Esophagus squamous epithelium (tissue), 5 donors: Measurements from ENCODE around the gene ECSIT. TPM values are rescaled to one million over a fixed set of nuclear protein-coding genes. Genes with fewer than 3 reads are reported as not detected.

Source experiments
- DNase-seq: peaks from one replicate; lab custom pipeline; 2025; lab: John Stamatoyannopoulos, UW
- H3K27ac ChIP-seq, 4 donors: fragments of 200-600 bp; sonication (generic); one replicate each; pipeline ENCODE4 v1.5.1; 2016 to 2019; ENCODE audit warnings: mild to moderate bottlenecking in 1 of 4
- H3K27me3 ChIP-seq, 4 donors: fragments of 200-600 bp; sonication (generic); 1 replicate in 3 of 4; 2 replicates in 1 of 4; pipeline versions ENCODE4 v1.5.1 to v1.6.0; 2017 to 2021; ENCODE audit warnings: antibody characterized with exemption in 1 of 4
- H3K36me3 ChIP-seq, 3 donors: fragments of 200-600 bp; sonication (generic); one replicate each; pipeline ENCODE4 v1.5.1; 2016 to 2019
- H3K4me1 ChIP-seq, 3 donors: fragments of 200-600 bp; sonication (generic); one replicate each; pipeline ENCODE4 v1.5.1; 2017 to 2019
- H3K4me3 ChIP-seq, 4 donors: fragments of 200-600 bp; sonication (generic); 1 replicate in 3 of 4; 2 replicates in 1 of 4; pipeline ENCODE4 v1.5.1; 2016 to 2019; ENCODE audit warnings: mild to moderate bottlenecking in 2 of 4, moderate library complexity in 1 of 4
- H3K9me3 ChIP-seq, 3 donors: fragments of 200-600 bp; sonication (generic); one replicate each; pipeline ENCODE4 v1.5.1; 2016 to 2019
- CTCF ChIP-seq, 6 experiments: fragments of 450-650 bp in 4 of 6; fragments of 200-600 bp in 2 of 6; sonication (generic) in 2 of 6; IDR thresholded peaks; one replicate each; pipeline ENCODE4 v1.5.1; 2016 to 2019; ENCODE audit warnings: antibody characterized with exemption in 6 of 6, mild to moderate bottlenecking in 4 of 6, moderate library complexity in 4 of 6
- POLR2A ChIP-seq, 4 donors: fragments of 450-650 bp; IDR thresholded peaks; one replicate each; pipeline ENCODE4 v1.6.1; 2017; ENCODE audit warnings: antibody characterized with exemption in 4 of 4, mild to moderate bottlenecking in 4 of 4, moderate library complexity in 3 of 4
- WGBS, 2 donors: methylation state at CpG; one replicate each; pipeline ENCODE4 v1.1.5; 2018; 5-methylcytosine and 5-hydroxymethylcytosine counted together
- intact Hi-C: fragments of 100-400 bp; cut with DNase I; formaldehyde crosslinking; loops from one replicate; pipeline ENCODE4 v1.15.0; 2022
- total RNA-seq, 4 donors: library from RNA; depleted of rRNA; stranded (reverse); fragments of >200 nt; gene quantifications; one replicate each; pipeline ENCODE4 v1.1.0, GENCODE V29; 2016
- donor health status: DM: yes; HTN: yes; CAD: no.

The ECSIT gene
- total RNA-seq, 4 donors from 2014 or later: 41.4 to 47.1 (median 43.1) TPM

GRCh38 chr19:11558881-11559828 lies 30.2 kb upstream of the ECSIT start, which contains the start of gene ELOF1:
TSS of gene ELOF1 (minus strand) at chr19:11559230. CDS start at chr19:11554347, 4,883 bp downstream.
- H3K4me1 ChIP-seq: peaks cover 8 to 42% (median 25%) of the 10 kb centered on the region in 3 donors
- H3K4me3 ChIP-seq: peak within 1 kb of the TSS; percentile 62 to 94 (median 84)
- peak in 3 of 4 donors; percentile 62 to 83 (median 82) for TF ChIP-seq POLR2A (IDR thresholded peaks at IDR 0.05)
- TF ChIP-seq CTCF (IDR thresholded peaks at IDR 0.05): peak in 4 of 6 experiments; percentile 17 to 48 (median 22)
- no peaks in the 10 kb centered on the region for H3K9me3 ChIP-seq
- H3K27me3 ChIP-seq: no peaks in the 10 kb centered on the region
- H3K27ac ChIP-seq: peak within 1 kb of the TSS; percentile 77 to 89 (median 81)
- peaks cover 4 to 25% (median 5%) of the 10 kb centered on the region in 3 donors for H3K36me3 ChIP-seq
- WGBS, 2 donors: 5 to 6% methylated on average over 23 to 36 of the region's 57 CpGs
- DNase-seq: peak; percentile 87
- intact Hi-C loops: no loop called here

GRCh38 chr19:11556634-11557420 lies 27.9 kb upstream of the ECSIT start:
- Histone ChIP-seq H3K27ac (no peak overlapping the region), H3K27me3 (no peaks in the 10 kb centered on the region), H3K36me3 (peaks cover 11 to 48% (median 12%) of the 10 kb centered on the region in 3 donors), H3K4me3 (no peak overlapping the region), H3K4me1 (peaks cover 8 to 42% (median 25%) of the 10 kb centered on the region in 3 donors), H3K9me3 (no peaks in the 10 kb centered on the region)
- 63 to 100% methylated on average over 1 to 2 of the region's 4 CpGs for WGBS, 2 donors
- no peak for DNase-seq
- TF ChIP-seq POLR2A (IDR thresholded peaks at IDR 0.05) (no peak), CTCF (IDR thresholded peaks at IDR 0.05) (no peak)
- intact Hi-C loops: no loop called here

GRCh38 chr19:11555246-11555645 lies 26.3 kb upstream of the ECSIT start:
- intact Hi-C loops: no loop called here
- Histone ChIP-seq H3K4me1 (peaks cover 8 to 36% (median 22%) of the 10 kb centered on the region in 3 donors), H3K36me3 (peaks cover 11 to 51% (median 12%) of the 10 kb centered on the region in 3 donors), H3K9me3 (no peaks in the 10 kb centered on the region), H3K4me3 (no peak overlapping the region), H3K27me3 (no peaks in the 10 kb centered on the region), H3K27ac (no peak overlapping the region)
- WGBS, 2 donors: 86 to 88% methylated on average over 6 of the region's 6 CpGs
- DNase-seq: no peak
- TF ChIP-seq CTCF (IDR thresholded peaks at IDR 0.05) (no peak), POLR2A (IDR thresholded peaks at IDR 0.05) (no peak)

- peaks cover 11 to 51% (median 12%) of the 10 kb centered on the region in 3 donors for H3K36me3 ChIP-seq
- no peak for DNase-seq
- 86 to 100% methylated on average over 1 to 2 of the region's 12 CpGs for WGBS, 2 donors
- H3K27me3 ChIP-seq: no peaks in the 10 kb centered on the region
- intact Hi-C loops: no loop called here
- no peaks in the 10 kb centered on the region for H3K9me3 ChIP-seq
- no peak overlapping the region for H3K4me3 ChIP-seq
- no peak overlapping the region for H3K27ac ChIP-seq
- TF ChIP-seq CTCF (IDR thresholded peaks at IDR 0.05) (no peak), POLR2A (IDR thresholded peaks at IDR 0.05) (no peak)
- peaks cover 8 to 26% (median 15%) of the 10 kb centered on the region in 3 donors for H3K4me1 ChIP-seq
Measured at GRCh38 chr19:11554160-11554559, 25.2 kb upstream of the ECSIT start.
